Measurements from ENCODE around the gene TUBB1.

Gene TUBB1

DNA sequence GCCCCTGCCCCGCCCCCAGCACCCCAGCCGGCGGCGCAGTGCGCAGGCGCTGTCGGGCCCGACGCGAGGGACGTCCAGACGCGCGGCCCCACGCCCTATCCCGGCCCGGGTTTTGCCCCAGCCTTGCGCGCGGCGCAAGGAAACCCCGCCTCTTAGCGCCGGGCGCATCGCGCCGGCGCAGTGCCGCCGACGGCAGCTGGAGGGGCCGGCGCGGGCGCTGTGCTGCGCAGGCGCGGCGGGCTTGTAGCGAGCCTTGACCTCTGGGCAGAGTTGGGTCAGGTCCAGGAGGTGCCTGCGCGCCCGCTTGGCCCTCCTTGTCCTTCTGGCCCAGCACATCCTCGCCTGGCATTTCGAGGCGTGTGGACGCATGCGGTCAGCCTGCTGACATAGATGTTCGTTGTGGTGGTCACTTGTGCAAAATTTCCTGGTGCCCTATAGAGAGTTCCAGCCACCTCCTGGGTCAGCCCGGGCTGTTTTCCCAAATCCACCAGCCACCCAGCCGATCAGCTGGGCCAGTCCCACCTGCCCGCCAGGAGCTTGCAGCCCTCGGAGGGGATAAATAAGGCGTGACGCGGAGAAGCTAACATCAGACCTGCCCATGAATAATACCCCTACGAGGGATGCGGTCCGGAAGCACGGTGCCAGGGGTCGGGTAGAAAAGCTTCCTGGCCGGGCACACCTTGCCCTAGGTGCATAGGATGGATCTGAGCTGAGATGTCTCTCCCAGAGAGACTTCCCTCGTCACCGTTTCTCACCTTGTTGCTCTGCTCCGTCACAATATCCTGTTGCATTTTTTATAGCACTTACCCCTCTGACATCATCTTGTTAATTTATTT lies 23.8 kb downstream of the TUBB1 start:
- peak; percentile 94 for DNase-seq (ENCODE audit: low spot score)

DNA sequence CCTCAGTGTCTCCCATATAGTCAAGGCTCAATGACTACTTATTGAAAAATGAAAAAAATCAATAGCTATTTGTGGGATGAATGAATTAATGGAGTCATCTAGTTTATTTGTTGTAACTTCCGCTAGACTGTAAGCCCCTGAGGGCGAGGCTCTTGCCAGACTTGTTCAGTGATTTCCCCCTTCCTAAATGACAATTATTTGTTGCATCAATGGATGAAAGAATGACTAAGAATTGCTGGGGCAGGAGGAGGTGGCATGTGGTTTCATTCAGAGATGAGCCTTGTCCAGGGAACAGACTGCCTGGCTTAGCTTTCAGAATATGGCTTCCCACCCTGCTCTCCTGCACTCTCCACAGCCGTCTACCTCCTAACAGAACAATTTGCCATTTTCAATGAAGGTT lies 24.5 kb downstream of the TUBB1 start:
- DNase-seq (ENCODE audit: low spot score), result no peak

DNA sequence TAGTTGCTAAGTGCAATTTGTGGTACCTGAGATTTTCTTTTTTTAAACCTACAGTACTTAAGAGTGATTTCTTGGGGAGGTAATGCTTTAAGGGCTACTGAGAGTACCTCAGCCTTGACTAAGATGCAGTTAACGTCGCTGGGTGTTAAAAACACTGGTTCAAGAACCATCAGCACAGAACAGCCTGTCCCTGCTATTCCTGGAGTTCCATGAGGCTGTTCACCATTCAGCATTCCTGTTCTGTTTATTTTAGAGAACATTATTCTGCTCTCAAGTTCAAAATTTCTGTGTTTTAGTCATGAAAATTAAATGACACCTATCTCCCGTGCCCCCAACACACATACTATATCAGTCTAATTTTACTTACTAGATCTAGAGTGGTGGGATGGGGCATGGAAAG lies 25.1 kb downstream of the TUBB1 start:
- no peak for DNase-seq (ENCODE audit: low spot score)

DNA sequence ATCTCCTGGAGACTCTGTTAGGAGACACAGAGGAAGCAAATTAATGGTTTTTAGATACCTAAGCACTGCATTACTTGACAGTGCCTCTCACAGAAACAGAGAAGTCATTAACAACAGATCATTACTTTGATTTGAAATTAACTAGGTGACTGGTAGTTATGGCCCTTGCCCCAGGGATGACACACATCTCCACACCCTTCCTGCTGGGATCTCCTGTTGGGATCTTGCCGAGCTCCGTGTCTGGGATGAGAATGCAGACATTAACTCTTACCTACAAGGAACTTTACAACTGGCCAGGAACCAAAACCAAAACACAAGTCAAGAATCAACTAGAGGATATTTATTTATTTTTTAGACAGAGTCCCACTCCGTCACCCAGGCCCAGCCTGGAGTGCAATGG lies 25.6 kb downstream of the TUBB1 start:
- DNase-seq (ENCODE audit: low spot score), result no peak

DNA sequence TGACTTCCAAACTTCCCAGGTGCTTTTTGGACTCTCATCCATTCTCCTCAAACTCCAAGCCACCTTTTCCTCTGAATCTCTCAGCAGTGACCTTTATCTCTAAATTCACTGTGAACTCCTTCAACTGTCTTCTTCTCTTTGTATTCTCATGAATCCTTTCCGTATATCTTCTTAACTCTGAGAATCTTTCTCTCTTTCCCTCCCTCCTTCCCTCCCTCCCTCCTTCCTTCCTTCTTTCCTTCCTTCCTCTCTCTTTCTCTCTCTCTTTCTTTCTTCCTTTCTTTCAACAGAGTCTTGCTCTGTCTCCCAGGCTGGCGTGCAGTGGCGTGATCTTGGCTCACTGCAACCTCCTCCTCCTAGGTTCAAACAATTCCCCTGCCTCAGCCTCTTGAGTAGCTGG lies 27.6 kb downstream of the TUBB1 start:
- DNase-seq (ENCODE audit: low spot score), result no peak

DNA sequence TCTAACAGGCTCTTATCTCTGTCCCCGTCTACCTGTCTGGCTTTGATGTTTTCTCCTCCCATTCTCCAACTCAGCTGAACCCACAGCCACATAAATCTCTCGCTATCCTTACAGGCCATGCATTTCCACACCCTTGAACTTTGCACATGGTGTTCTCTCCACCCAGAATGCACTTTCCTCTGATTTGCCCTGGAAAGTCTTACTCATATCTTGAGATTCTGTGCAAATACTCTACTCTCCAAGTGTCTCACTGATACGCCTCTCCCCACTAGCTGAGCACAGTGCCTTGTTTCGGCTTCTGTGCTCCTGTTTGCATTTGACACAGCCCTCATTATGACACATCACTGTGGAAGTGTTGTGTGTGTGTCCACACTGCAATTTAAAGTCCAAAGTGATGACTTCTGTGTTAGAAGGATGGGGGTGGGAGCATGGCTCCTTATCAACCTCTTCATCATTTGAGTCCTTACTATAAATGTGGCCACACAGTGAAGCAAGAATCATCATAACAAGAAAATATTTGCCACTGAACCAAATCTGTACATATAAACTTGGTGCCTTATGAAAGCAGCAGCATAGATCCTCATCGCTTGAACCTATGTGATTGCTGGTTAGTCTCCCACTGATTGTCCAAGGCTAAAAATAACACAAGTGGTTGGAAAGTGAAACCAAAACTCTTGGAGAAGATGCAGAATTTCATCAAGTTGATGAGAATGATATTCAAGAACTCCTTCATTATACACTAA lies 28.9 kb downstream of the TUBB1 start:
- DNase-seq (ENCODE audit: low spot score), result no peak

DNA sequence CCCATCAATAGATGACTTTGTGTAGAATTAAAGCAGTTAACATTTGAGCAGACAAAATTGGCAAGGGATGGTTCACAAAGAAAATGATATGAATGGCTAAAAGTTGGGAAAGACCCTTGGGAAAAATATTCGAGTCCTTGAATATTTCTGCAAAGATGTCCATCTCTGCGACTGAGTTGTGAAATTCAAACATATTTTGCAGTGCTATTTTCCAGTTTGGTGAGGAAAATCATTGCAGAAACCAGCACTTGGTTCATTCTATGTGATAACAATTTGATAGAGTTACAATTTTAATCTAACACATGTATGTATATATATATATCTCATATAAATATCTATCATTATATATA lies 29.4 kb downstream of the TUBB1 start:
- no peak for DNase-seq (ENCODE audit: low spot score)

DNA sequence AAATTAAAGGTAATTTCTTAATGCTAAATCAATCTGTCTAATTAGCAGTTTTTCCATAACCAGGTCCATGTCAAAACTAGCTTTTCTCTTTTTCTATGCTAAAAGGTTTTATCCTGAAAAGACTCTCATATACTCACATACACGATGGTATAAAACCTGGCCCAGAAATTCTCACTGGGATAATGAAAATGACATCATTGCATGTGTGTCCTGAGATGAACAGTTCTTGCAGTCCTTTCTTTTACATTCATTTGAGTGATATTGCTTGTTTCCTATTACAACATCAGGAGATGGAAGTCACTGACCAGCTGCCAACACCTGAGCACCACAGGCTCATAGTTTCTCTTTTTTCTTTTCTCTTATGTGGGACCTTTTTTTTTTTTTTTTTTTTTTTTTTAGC lies 31.2 kb downstream of the TUBB1 start:
- DNase-seq (ENCODE audit: low spot score), result no peak

DNA sequence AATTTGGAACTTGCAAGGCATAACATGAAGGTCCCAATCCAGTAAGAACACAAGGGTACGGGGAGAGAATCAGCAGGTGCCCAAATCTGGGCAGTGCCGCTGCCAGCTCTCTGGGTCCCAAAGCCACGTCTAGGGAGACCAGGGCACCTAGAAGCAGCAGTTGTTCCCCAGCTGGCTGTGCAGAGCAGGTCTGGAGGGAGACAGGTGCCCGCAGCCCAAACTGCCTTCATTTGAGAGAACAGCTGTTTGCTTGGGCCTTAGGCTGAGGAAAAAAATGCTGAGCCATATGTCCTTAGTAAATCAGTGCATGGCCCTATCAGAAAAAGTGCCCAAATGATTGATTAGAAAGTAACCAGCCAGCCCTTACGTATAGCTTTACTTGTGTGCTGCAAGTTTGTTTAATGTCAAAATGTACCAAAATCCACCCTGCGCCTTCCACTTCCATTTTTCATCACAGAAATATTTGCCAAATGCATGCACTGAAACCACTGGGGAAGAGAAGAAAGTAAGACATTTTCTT lies 32.5 kb downstream of the TUBB1 start:
- no peak for DNase-seq (ENCODE audit: low spot score)

DNA sequence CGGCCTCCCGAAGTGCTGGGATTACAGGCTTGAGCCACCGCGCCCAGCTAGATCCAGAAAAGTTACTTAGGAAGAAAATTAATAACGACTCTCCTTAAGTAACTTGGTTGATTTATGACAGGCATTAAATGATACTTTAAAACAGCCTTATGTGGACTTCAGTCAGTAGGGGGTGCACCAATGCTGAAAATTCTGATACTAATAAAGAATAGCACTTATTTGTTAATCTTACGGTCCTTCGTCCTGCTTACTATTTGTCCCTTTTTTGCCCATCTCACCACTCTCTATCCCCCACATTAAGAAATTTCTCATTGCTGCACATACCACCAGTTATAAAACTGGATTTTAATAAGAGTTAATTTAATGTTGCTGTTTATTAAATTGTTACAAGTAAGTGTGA lies 36.1 kb downstream of the TUBB1 start:
- DNase-seq (ENCODE audit: low spot score), result no peak

DNA sequence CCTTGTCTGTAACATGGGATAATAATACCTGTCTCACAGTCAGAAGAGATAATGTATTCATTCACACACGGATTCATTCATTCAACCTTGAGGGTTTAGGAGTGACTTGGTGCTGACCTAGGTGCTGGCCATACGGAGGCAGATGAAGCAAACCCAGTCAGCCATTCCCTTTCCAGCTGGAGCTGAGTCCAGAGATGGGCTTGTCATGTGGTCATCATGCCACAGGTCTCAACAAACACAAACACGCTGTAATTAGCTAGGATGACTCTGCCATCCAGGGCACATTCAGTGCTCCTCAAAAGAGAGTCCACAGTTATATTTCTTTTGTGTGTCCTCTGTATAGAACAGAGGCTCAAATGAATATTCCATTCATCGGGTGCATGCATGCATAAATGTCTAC lies 42.9 kb downstream of the TUBB1 start:
- no peak for DNase-seq (ENCODE audit: low spot score)

DNA sequence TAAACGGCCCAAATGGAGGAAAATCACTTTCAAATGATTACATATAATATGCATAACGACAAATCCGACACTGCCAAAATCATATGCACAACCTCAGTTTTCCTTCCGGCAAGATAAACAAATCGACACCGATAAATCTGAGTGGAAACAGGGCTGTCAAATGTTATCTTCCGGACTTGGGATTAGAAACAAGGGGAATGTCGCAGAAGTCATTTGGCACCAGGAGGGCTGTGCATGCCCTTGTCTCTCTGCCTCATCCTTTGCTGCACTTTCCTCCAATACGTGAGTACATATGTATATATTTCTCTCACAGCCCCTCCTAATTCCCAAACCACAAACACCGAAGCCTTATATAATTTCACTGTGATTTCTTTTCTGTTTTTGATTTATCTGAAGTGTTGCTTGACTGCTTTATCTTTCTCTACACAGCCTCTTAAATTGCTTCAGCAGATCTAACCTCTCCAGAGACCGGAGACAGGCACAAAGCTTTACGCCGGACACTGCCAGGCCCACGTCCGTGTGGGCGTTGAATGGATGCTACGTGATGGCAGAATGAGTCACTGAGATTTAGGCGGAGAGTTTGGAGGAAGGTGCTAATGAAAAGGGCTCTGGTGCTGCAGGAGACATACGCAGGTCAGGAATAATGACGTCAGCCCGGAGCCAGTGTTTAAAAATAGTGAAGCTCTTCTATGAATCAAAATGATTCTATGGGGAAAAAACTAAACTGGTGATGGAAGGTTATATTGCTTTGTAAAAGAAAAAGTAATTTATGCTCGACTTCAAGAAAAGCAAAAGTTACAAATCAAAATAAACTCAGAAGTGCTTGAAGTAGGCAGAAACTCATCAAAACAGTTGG lies 44.4 kb downstream of the TUBB1 start:
- no peak for DNase-seq (ENCODE audit: low spot score)

DNA sequence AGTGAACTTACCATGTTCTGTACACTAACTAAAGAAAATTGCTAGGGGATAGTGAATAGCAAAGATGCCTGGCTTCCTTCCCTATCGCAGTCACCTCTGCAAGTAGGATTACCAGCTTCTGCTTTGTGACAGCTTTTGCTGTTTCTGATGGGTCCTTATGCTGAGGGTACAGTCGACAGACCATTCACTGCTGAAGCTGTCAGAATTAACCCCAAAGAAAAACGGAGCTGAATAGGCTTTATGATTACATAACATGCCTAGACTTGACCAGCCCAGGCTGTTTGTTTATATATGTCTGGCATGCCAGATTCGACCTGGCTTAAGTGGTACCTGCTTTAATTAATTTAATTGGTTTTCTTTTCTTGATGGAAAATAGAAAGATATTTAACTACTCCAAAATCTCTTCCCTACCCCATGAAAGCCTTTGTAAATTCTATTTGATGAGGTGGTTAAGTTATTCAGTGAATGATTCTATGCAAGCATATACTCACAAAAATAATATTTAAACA lies 45.0 kb downstream of the TUBB1 start:
- DNase-seq (ENCODE audit: low spot score), result no peak

DNA sequence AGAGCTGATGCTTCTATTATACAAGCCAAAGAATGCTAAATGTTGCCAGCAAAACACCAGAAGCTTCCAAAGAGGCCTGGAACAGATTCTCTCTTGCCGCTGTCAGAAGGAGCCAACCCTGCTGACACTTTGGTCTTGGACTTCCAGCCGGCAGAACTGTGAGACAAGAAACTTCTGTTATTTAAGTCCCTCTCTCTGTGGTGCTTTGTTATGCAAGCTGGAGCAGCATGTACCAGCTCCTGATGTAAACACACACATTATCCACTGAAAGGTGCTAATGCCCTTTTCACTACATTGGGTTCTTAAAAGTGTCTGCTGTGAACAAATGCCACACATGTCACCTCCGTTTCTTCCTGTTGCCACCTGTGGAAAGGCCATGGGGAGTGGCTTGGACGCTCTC lies 49.3 kb downstream of the TUBB1 start:
- no peak for DNase-seq (ENCODE audit: low spot score)

DNA sequence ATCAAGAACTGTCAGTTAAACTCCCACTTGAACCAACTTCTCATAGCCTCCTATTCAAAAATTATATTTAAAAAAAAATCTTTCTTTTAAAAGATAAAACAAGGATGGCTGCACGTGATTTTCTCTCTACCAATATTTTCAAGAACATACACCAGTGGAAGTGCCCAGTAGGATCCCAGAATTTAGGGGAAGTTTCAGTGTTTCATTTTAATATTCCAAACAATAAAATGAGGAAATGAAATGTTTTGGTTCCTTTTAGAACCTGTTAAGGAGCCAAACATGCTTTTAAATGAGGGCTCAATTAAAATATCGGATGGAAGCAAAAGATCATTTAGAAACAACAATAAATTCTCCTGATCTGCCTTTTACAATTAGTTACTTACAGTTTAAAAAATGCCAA lies 49.8 kb downstream of the TUBB1 start:
- DNase-seq (ENCODE audit: low spot score), result no peak

DNA sequence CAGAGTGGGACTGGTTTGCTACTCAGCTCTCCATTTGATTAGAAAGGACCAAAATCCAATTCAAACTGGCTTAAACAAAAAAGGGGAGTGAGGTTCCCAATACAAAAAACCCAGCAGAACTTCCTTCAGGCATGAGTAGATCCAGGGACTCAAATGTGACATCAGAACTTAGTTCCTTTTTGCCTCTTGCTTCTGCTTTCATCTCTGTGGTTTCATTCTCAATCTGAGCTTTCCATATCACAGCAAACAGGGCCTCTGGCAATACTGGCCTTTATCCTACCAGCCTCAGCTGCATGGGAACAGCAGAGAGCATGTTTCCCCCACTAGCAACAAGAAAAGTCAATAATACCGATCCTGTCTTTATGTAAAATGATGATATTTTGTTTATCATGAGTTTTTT lies 52.0 kb downstream of the TUBB1 start:
- DNase-seq (ENCODE audit: low spot score), result no peak

DNA sequence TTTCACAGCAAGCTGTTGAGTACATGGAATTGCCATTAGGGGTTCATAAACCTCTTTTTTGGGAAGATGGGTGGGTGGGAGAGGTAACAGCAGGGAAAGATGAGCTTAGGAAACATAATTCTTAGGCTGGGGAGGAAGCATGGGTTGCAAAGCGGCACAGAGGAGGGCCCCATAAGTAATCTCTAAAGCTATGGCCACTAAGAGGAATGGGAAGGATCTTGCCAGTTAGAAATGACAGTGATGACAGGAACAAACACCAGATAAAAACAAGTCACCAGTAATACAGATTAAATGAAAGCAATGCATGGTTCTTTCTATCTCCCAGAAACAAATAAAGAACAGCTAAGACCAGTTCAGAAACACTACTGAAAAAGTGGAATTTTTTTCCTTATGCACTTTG lies 54.4 kb downstream of the TUBB1 start:
- DNase-seq (ENCODE audit: low spot score), result no peak

DNA sequence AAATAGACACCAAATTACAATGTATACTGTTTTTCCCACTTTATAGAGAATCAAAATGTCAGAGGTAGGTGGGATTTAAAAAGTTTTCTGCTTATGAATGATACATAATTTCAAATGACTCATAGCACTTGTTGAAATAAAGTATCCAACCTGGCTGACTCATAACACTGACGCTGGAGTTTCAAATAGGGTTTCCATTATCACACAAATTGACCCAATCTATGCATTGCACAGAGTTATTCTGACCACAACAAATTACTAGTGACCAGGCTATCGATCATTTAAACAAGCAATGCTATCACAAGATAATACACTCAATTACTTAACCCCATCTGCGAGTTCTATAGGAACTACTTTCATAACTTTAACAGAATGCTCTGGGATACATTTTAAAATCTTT lies 55.2 kb downstream of the TUBB1 start:
- DNase-seq (ENCODE audit: low spot score), result no peak

DNA sequence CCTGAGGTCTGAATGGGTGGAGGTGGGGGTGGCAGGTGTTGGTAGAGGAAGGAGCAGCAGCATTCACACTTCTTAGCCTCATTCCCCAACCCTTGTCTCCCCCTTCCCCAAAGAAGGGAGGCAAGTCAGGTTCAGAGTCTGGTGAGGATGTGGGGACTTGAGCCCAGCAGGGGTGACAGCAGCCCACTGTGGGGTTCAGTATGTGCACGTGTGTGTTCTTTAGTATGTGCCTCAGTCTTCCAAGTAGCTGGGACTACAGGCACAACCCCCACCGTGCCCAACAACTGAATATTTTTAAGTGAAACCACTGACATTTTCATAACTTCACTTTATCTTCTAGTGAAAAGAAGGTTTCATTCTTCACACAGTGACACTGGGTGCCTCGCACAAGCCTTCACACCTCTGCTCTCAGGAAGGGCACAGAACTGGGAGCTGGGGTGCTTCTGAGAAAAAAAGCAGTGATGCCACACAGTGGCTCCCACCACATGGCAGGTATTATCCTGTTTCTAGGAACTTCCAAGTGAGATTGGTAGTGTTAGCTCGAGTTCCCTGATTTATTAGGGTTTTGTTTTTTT lies 56.8 kb downstream of the TUBB1 start:
- DNase-seq (ENCODE audit: low spot score), result no peak
